Ascending aorta (tissue), 2 donors: ENCODE results near the gene BIRC2. TPM values are rescaled to one million over a fixed set of nuclear protein-coding genes. Genes with fewer than 3 reads are reported as not detected.

Experiments used
- DNase-seq, 2 donors: peaks; one replicate each; pipeline ENCODE4 v3.0.0-alpha.2; 2019; ENCODE audit warnings: low spot score in 2 of 2
- H3K27ac ChIP-seq, 2 donors: fragments of 200-600 bp; sonication (generic); one replicate each; pipeline ENCODE4 v1.5.1; 2016 to 2017; ENCODE audit warnings: mild to moderate bottlenecking in 1 of 2
- H3K27me3 ChIP-seq: fragments of 200-600 bp; sonication (generic); one replicate; pipeline ENCODE4 v1.5.1; 2017
- H3K36me3 ChIP-seq, 2 donors: fragments of 200-600 bp; sonication (generic); one replicate each; pipeline ENCODE4 v1.5.1; 2016
- H3K4me1 ChIP-seq, 2 donors: fragments of 200-600 bp; sonication (generic); one replicate each; pipeline ENCODE4 v1.5.1; 2016 to 2017; ENCODE audit warnings: mild to moderate bottlenecking in 1 of 2
- H3K4me3 ChIP-seq, 2 donors: fragments of 200-600 bp; sonication (generic); one replicate each; pipeline ENCODE4 v1.5.1; 2016 to 2017; ENCODE audit warnings: mild to moderate bottlenecking in 1 of 2
- H3K9me3 ChIP-seq, 2 donors: fragments of 200-600 bp; sonication (generic); one replicate each; pipeline ENCODE4 v1.5.1; 2016
- CTCF ChIP-seq, 3 experiments: fragments of 200-600 bp in 2 of 3; fragments of 450-650 bp in 1 of 3; sonication (generic) in 2 of 3; IDR thresholded peaks; one replicate each; pipeline ENCODE4 v1.5.1; 2016 to 2019; ENCODE audit warnings: antibody characterized with exemption in 3 of 3, mild to moderate bottlenecking in 1 of 3, moderate library complexity in 1 of 3
- intact Hi-C: fragments of 100-400 bp; cut with DNase I; formaldehyde crosslinking; loops from one replicate; pipeline ENCODE4 v1.15.1; 2023
- total RNA-seq: library from RNA; depleted of rRNA; stranded (reverse); fragments of >200 nt; gene quantifications from one replicate; pipeline ENCODE4 v1.1.0, GENCODE V29; 2016

The BIRC2 gene
- total RNA-seq, 1 donor from 2014 or later, result 27.7 TPM

- H3K27me3 ChIP-seq, result no peaks in the 10 kb centered on the region
- intact Hi-C loops, result no loop called here
- TF ChIP-seq CTCF (IDR thresholded peaks at IDR 0.05), result no peak
- no peak for DNase-seq
- no peaks in the 10 kb centered on the region for H3K36me3 ChIP-seq
- H3K4me3 ChIP-seq, result no peak overlapping the region
- H3K27ac ChIP-seq, result peak overlapping the region; percentile 41 to 44
- peaks cover 0 to 11% of the 10 kb centered on the region in 2 donors for H3K4me1 ChIP-seq
- no peaks in the 10 kb centered on the region for H3K9me3 ChIP-seq
These were observed 27.5 kb upstream of the BIRC2 start for GRCh38 chr11:102319544-102319943.

DNA sequence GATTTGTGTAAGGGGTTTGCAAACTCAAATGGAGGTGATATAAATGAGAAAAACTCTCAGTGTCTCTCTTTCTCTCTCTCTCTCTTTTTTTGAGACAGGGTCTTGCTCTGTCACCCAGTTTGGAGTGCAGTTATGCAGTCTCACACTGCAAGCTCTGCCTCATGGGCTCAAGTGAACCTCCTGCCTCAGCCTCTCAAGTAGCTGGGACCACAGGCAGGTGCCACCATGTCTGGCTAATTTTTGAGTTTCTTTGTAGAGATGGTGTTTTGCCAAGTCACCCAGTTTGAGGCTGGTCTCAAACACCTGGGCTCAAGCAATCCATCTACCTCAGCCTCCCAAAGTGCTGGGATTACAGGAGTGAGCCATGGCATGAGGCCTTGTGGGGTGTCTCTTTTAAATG, 26.8 kb upstream of the BIRC2 start:
- Histone ChIP-seq H3K4me3 (no peak overlapping the region), H3K9me3 (no peaks in the 10 kb centered on the region), H3K27ac (peak overlapping the region; percentile 15 to 48), H3K36me3 (no peaks in the 10 kb centered on the region), H3K27me3 (no peaks in the 10 kb centered on the region), H3K4me1 (peaks cover 0 to 11% of the 10 kb centered on the region in 2 donors)
- no peak for DNase-seq
- TF ChIP-seq CTCF (IDR thresholded peaks at IDR 0.05), result no peak
- intact Hi-C loops, result no loop called here

DNA sequence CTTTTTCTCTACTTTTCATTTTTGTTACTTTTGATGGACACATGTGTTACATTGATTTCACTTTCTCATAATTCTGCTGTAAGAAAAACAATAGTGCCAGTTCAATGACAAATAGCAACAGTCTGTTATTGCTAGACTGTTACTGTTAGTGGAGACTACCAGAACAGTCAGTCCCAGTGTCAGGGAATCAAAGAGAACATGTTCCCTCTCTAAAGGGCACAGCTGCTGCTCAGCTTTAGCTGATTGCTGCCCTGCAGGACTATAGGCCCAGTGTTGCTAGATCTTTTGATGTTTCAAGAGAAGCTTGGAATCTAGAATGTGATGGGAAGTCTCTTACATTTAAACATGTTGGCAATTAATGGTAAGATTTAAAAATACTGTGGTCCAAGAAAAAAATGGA, 26.3 kb upstream of the BIRC2 start:
- H3K4me3 ChIP-seq, result no peak overlapping the region
- H3K27ac ChIP-seq, result peak overlapping the region in 1 of 2 donors; percentile 48
- H3K27me3 ChIP-seq, result no peaks in the 10 kb centered on the region
- no peaks in the 10 kb centered on the region for H3K9me3 ChIP-seq
- TF ChIP-seq CTCF (IDR thresholded peaks at IDR 0.05), result no peak
- no peaks in the 10 kb centered on the region for H3K36me3 ChIP-seq
- intact Hi-C loops, result no loop called here
- no peak for DNase-seq
- H3K4me1 ChIP-seq, result peaks cover 0 to 11% of the 10 kb centered on the region in 2 donors

- H3K9me3 ChIP-seq, result no peaks in the 10 kb centered on the region
- H3K4me1 ChIP-seq, result peaks cover 0 to 7% of the 10 kb centered on the region in 2 donors
- H3K36me3 ChIP-seq, result peaks cover 0 to 6% of the 10 kb centered on the region in 2 donors
- no peak overlapping the region for H3K27ac ChIP-seq
- no peak overlapping the region for H3K4me3 ChIP-seq
- DNase-seq, result no peak
- H3K27me3 ChIP-seq, result no peaks in the 10 kb centered on the region
- no peak for TF ChIP-seq CTCF (IDR thresholded peaks at IDR 0.05)
- intact Hi-C loops, result no loop called here
These were observed 24.5 kb upstream of the BIRC2 start for GRCh38 chr11:102322560-102322959.

GRCh38 chr11:102323542-102324251, 23.3 kb upstream of the BIRC2 start:
- no peak for DNase-seq
- no peak overlapping the region for H3K27ac ChIP-seq
- peaks cover 2 to 17% of the 10 kb centered on the region in 2 donors for H3K36me3 ChIP-seq
- H3K9me3 ChIP-seq, result no peaks in the 10 kb centered on the region
- H3K27me3 ChIP-seq, result no peaks in the 10 kb centered on the region
- TF ChIP-seq CTCF (IDR thresholded peaks at IDR 0.05), result no peak
- intact Hi-C loops, result no loop called here
- H3K4me3 ChIP-seq, result no peak overlapping the region
- peaks cover 0 to 7% of the 10 kb centered on the region in 2 donors for H3K4me1 ChIP-seq
